NCI-H2029 treated with DMSO at 0.1 percent for 48 hours (cell line): Measurements from ENCODE around the gene SEC22A.

Experiments
- DNase-seq: peaks from one replicate; lab custom pipeline; 2025; lab: John Stamatoyannopoulos, UW

SEC22A gene

DNA sequence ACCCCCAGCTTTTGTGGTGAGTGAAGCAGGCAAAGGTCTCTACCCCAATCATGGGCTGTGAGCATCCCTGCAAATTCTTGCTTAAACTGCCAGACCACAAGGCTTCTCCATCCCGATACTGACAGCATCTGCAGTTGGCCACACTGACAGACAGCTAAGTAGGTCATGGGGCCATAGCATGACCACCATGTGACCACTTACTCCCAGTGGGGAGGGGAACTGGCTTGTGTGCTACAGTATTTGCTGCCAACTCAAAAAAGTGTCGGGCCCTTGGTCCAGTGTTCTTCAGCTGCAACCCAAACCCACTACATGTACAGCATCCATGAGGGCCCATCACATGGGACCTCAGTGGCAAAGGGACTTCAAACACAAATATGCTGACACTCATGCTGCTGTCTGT is 103.4 kb downstream of the SEC22A start:
- DNase-seq: no peak

DNA sequence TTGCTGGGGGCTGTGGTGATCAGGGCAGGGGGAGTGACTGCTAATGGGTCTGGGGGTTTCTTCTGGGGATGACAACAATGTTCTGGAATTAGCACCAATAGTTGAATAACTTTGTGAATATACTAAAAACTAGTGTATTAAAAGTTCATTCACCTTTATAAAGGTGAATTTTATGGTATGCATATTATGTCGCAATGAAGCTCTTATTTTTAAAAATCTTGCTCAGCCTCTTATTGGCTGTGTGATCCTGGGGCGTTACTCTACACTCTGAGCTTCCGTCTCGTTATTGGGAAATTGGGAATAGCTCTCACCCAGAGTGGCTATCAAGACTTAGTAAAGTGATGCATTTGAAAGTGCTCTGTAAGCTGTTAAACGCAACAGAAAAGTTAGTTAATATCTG is 105.3 kb downstream of the SEC22A start:
- DNase-seq: no peak

DNA sequence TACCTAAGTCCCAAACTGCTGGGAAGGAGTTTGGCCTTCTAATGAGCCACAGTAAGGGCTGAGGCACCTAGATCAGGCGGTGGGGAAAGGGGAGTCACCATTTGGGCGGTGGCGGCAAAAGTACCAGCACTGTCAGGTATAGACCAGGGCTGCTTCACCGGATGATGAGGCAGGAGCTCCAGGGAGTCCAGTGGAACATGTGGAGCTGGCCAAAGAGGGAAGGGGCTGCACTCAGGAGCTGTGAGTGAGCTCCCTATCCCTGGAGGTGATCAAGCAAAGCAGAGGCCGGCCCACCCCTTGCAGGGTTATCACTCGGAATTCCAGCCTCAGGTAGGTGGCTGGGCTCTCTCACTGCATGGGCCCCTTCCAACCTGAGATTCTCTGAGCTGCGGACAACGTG is 108.4 kb downstream of the SEC22A start:
- DNase-seq: no peak

DNA sequence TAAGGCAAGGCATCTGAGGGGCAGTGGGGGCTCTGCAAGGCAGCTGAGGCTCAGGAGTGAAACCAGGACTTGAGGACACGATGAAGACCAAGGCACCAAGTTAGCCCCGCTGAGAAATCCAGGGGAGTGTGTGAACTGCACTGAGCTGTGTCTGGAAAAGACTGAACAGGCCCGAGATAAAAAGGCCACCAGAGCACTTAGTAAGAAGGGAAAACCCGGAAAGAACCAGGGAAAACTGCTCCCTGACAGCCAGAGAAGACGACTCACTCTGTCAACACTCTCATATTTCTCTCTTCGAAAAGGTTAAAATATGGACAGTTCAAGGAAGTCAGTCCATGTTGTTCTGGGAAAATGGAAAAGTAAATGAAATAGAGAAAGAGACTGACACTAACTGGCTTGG is 109.0 kb downstream of the SEC22A start:
- no peak for DNase-seq

- no peak for DNase-seq
Observed at GRCh38 chr3:123311201-123311600, 109.5 kb downstream of the SEC22A start.

GRCh38 chr3:123312331-123313265 is 110.9 kb downstream of the SEC22A start:
- no peak for DNase-seq

GRCh38 chr3:123313889-123314288 is 112.1 kb downstream of the SEC22A start:
- no peak for DNase-seq

GRCh38 chr3:123314359-123315270 is 112.9 kb downstream of the SEC22A start:
- DNase-seq: no peak

DNA sequence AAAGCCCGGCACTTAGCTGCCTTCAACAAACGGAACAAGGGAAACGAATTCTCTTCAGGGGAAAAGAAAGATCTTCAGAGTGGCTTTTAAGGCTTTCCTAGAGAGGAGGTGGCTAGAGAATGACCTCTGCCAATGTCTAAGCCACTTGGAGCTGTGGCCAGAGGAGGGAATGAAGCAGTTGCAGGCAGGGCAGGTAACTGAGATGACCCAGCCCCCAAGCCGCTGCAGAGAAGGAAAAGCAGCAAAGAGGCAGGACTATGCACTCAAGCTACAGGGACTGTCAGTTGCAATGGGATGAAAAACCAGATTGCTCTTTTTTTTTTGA is 113.5 kb downstream of the SEC22A start:
- DNase-seq: no peak

GRCh38 chr3:123317716-123318115 is 116.0 kb downstream of the SEC22A start:
- DNase-seq: no peak

GRCh38 chr3:123318374-123318773 is 116.6 kb downstream of the SEC22A start:
- no peak for DNase-seq

- DNase-seq: no peak
Observed at GRCh38 chr3:123319760-123320159, 118.0 kb downstream of the SEC22A start.

DNA sequence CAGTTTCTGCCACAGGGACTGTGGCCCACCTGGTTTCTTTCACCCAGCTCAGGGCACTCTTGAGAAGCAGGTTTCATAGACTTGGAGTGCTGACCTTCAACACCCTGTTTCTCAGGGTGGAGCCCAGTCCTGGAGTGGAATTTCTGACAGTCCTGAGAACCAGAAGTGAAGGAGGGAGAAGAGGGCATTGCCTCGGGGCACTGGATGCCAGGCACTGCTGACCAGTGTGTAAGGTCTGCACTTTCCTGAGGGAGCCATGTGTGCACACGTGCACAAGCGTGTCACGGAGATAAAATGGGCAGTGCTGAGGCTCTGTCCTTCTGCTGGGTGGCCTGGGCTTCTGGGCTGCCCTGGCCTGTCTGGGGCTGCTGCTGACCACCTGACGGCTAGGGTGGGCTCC is 118.5 kb downstream of the SEC22A start:
- no peak for DNase-seq

DNA sequence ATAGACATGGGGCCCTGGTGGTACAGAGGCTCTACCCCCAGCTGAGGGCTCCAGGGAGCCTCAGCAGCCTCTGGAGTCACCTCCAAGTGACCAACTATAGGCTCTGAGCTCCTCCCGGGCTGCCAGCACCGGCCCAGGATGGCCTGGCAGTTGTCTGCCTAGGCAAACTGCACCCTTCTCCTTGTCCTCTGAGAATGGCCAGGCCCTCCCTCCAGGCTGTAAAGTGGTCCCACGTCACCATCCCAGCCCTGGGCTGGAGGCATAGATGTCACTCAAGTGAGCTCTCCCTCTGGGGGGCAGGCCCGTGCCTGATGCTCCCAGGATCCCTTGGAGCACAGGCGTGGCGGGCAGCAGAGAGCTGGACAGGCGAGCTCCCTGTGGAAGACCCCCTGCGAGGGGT is 120.1 kb downstream of the SEC22A start:
- DNase-seq: no peak

- no peak for DNase-seq
Observed at GRCh38 chr3:123322866-123323265, 121.1 kb downstream of the SEC22A start.
